Sciatic nerve (tissue), 2 donors: Measurements from ENCODE around the gene FEZ2. TPM values are rescaled to one million over a fixed set of nuclear protein-coding genes. Genes with fewer than 3 reads are reported as not detected.
"Not testable (repeated sequence)": the region's sequence is repeated elsewhere in the genome, so short reads cannot be mapped to it uniquely, and the experiment has no call there.

Experiments used
- ATAC-seq: fragments of 200-7000 bp; cut with Tn5 transposase; one replicate; pipeline ENCODE4 v1.9.1; 2020; ENCODE audit warnings: mild to moderate bottlenecking, moderate library complexity
- DNase-seq: peaks from one replicate; pipeline ENCODE4 v3.0.0-alpha.2; 2020; ENCODE audit warnings: low spot score
- intact Hi-C: fragments of 100-400 bp; cut with DNase I; formaldehyde crosslinking; loops from one replicate; pipeline ENCODE4 v1.14.2; 2022
- total RNA-seq: library from RNA; stranded (reverse); fragmentation: NEBNext Ultra II Directional; extraction: Animal tissue kit (Norgen Biotek cat#: 25700); gene quantifications from one replicate; pipeline ENCODE4 v1.2.1, GENCODE V29; 2021
- donor health status: DM: no; HTN: no; CAD: no.
- donor health status: DM: no; HTN: no; CAD: no.

FEZ2 gene
- total RNA-seq: 89.8 TPM

- intact Hi-C loops: no loop called here
- ATAC-seq (peak; percentile 96), DNase-seq (peak; percentile 85)
These were observed at the start of gene FEZ2 for GRCh38 chr2:36597532-36598377. FEZ2 (minus strand) TSS chr2:36598168; CDS start chr2:36598142, 26 bp downstream.

- ATAC-seq: no peak
- no peak for DNase-seq
- intact Hi-C loops: no loop called here
These were observed 37.1 kb upstream of the FEZ2 start for GRCh38 chr2:36634981-36635597.

GRCh38 chr2:36633470-36634092 lies 35.6 kb upstream of the FEZ2 start:
- ATAC-seq: no peak
- no peak for DNase-seq
- intact Hi-C loops: no loop called here

GRCh38 chr2:36626756-36627155 lies 28.8 kb upstream of the FEZ2 start:
- no peak for DNase-seq
- intact Hi-C loops: no loop called here
- ATAC-seq: no peak

- DNase-seq (no peak), ATAC-seq (no peak)
- intact Hi-C loops: no loop called here
These were observed 28.1 kb upstream of the FEZ2 start for GRCh38 chr2:36626071-36626470.

GRCh38 chr2:36625304-36625703 lies 27.3 kb upstream of the FEZ2 start:
- no peak for ATAC-seq
- intact Hi-C loops: no loop called here
- no peak for DNase-seq

GRCh38 chr2:36620321-36620720 lies 22.4 kb upstream of the FEZ2 start:
- no peak for ATAC-seq
- DNase-seq: no peak

GRCh38 chr2:36618381-36618780 lies 20.4 kb upstream of the FEZ2 start:
- peak; percentile 69 for ATAC-seq
- intact Hi-C loops: no loop called here
- DNase-seq: no peak

More at GRCh38 chr2:36620321-36620720, 22.4 kb upstream of the FEZ2 start:
- intact Hi-C loops: no loop called here

GRCh38 chr2:36616947-36617346 lies 19.0 kb upstream of the FEZ2 start:
- ATAC-seq: no peak
- intact Hi-C loops: no loop called here
- DNase-seq: no peak

- DNase-seq (no peak), ATAC-seq (peak; percentile 41)
- intact Hi-C loops: no loop called here
These were observed 17.3 kb upstream of the FEZ2 start for GRCh38 chr2:36615222-36615621.

- ATAC-seq: no peak
- intact Hi-C loops: no loop called here
- DNase-seq: no peak
These were observed 15.8 kb upstream of the FEZ2 start for GRCh38 chr2:36613801-36614200.

GRCh38 chr2:36611316-36611990 lies 13.5 kb upstream of the FEZ2 start:
- DNase-seq (no peak), ATAC-seq (no peak)
- intact Hi-C loops: no loop called here

GRCh38 chr2:36609507-36609906 lies 11.5 kb upstream of the FEZ2 start:
- intact Hi-C loops: no loop called here
- ATAC-seq (no peak), DNase-seq (no peak)

GRCh38 chr2:36607947-36608346 lies 10.0 kb upstream of the FEZ2 start:
- ATAC-seq (no peak), DNase-seq (no peak)
- intact Hi-C loops: no loop called here

- no peak for ATAC-seq
- DNase-seq: no peak
- intact Hi-C loops: no loop called here
These were observed 9.0 kb upstream of the FEZ2 start for GRCh38 chr2:36606925-36607324.

GRCh38 chr2:36605273-36605672 lies 7.3 kb upstream of the FEZ2 start:
- DNase-seq (no peak), ATAC-seq (no peak)
- intact Hi-C loops: no loop called here

GRCh38 chr2:36603629-36604028 lies 5.7 kb upstream of the FEZ2 start:
- intact Hi-C loops, DNase-seq, ATAC-seq: not testable (repeated sequence)

GRCh38 chr2:36597003-36597531 lies 901 bp downstream of the FEZ2 start:
- intact Hi-C loops: no loop called here
- no peak for ATAC-seq

GRCh38 chr2:36596397-36596796 lies 1.6 kb downstream of the FEZ2 start:
- intact Hi-C loops: no loop called here
- DNase-seq (no peak), ATAC-seq (no peak)

More at GRCh38 chr2:36597003-36597531, 901 bp downstream of the FEZ2 start:
- no peak for DNase-seq
